GM19324 (cell line): ENCODE data around the gene TMEM183A.

Source experiments
- ATAC-seq: cut with Tn5 transposase; IDR thresholded peaks from one replicate; pipeline ENCODE4 v1.9.1; 2021; ENCODE audit warnings: mild to moderate bottlenecking, moderate library complexity; ENCODE audit not compliant: unreplicated experiment, low FRiP score

The TMEM183A gene

DNA sequence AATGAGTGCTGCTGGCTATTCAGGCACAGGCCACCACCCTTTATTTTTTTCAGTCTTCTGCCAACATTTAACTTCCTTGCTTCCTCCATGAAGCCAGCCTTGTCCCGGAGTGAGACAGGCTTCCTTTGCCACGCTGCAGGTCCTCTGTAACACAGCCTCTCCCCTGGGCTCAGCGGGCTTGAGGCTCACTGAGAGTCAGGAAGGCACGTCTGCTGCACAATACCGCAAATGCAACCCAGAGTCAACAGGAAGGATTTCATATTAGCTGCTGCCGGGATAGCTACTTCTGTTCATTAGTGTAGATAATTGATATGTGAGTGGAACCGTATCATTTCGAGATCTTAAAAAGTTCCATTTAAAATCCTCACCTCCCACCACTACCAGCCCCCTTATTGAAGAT, 56.1 kb downstream of the TMEM183A start:
- no peak for ATAC-seq

- ATAC-seq: no peak
Measured at GRCh38 chr1:203065191-203065590, 58.0 kb downstream of the TMEM183A start.

GRCh38 chr1:203065986-203066385, 58.8 kb downstream of the TMEM183A start:
- no peak for ATAC-seq

DNA sequence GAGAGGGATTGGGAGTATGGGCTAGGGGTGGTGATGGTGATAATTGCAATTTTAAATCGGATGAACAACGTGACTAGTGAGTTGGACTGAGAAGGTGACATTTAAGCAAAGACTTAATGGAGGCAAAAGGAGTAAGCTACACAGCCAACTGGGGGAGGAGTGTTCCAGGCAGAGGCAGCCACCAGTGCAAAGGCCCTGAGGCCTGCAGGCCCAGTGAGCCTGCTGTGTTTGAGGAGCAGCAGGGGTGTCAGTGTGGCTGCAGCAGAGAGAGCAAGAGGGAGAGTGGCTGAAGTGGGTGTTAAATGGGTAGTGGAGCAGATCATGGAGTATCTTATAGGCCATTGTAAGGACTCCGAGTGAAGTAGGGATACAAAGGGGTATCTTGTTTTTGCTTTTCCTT, 59.8 kb downstream of the TMEM183A start:
- ATAC-seq: no peak

GRCh38 chr1:203069030-203069747, 62.0 kb downstream of the TMEM183A start:
- no peak for ATAC-seq

GRCh38 chr1:203072002-203072602, 64.9 kb downstream of the TMEM183A start:
- no peak for ATAC-seq

GRCh38 chr1:203072911-203073310, 65.7 kb downstream of the TMEM183A start:
- ATAC-seq: no peak

DNA sequence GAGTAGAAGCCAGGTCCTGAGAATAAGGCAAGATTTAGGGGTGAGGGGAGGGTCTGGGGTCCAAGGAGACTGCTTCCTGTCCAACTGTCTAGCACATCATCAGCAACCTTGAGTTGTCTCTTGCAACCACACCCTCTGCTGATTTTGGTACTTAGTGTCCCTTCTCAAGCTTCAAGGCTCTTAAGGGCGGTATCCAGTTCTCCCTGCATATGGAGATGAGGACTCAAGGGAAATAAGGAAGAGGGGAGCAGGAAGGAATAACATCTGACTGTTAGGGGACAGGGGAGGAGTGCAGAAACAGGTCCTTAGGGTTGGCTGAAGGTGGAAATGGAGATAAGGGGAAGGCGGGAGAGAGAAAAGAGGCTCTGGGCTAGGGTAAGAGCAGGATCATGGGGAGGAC, 66.3 kb downstream of the TMEM183A start:
- no peak for ATAC-seq
